Astrocyte (in vitro differentiated cells and primary cell): ENCODE results near the gene LAMA4. TPM values are rescaled to one million over a fixed set of nuclear protein-coding genes. Genes with fewer than 3 reads are reported as not detected.

Experiments used
- DNase-seq: peaks from one replicate; pipeline ENCODE4 v3.0.0-alpha.2; 2010; ENCODE audit warnings: low read depth
- FAIRE-seq: peaks from 2 replicates; lab custom pipeline; 2011; peaks lifted over from hg19 to GRCh38; lab: Jason Lieb, UNC
- H2AFZ ChIP-seq: 2 replicates; pipeline ENCODE4 v1.6.0; 2012; ENCODE audit warnings: low read depth, low read length, inconsistent platforms
- H3K27ac ChIP-seq: 2 replicates; pipeline ENCODE4 v1.5.1; 2011; ENCODE audit warnings: low read depth, low read length, inconsistent platforms
- H3K27me3 ChIP-seq: 2 replicates; pipeline ENCODE4 v1.6.0; 2011; ENCODE audit warnings: low read length, inconsistent platforms; ENCODE audit not compliant: insufficient read depth
- H3K36me3 ChIP-seq: 2 replicates; pipeline ENCODE4 v1.5.1; 2011; ENCODE audit warnings: low read length, inconsistent platforms; ENCODE audit not compliant: insufficient read depth
- H3K4me1 ChIP-seq: 2 replicates; pipeline ENCODE4 v1.5.1; 2011; ENCODE audit warnings: low read length, inconsistent platforms; ENCODE audit not compliant: insufficient read depth
- H3K4me2 ChIP-seq: 2 replicates; pipeline ENCODE4 v1.6.0; 2012; ENCODE audit warnings: low read length, inconsistent platforms
- H3K4me3 ChIP-seq: 2 replicates; pipeline ENCODE4 v1.5.1; 2011; ENCODE audit warnings: low read depth, mild to moderate bottlenecking, low read length, inconsistent platforms; ENCODE audit not compliant: insufficient read depth
- H3K79me2 ChIP-seq: 2 replicates; pipeline ENCODE4 v1.6.0; 2012; ENCODE audit warnings: mild to moderate bottlenecking, low read length, inconsistent platforms; ENCODE audit not compliant: insufficient read depth
- H3K9ac ChIP-seq: 2 replicates; pipeline ENCODE4 v1.6.0; 2012; ENCODE audit warnings: mild to moderate bottlenecking, low read length, inconsistent platforms
- H3K9me3 ChIP-seq: 2 replicates; pipeline ENCODE4 v1.5.1; 2012; ENCODE audit warnings: low read depth, mild to moderate bottlenecking, low read length, inconsistent platforms; ENCODE audit not compliant: insufficient read depth
- H4K20me1 ChIP-seq: 2 replicates; pipeline ENCODE4 v1.6.0; 2012; ENCODE audit warnings: low read length, inconsistent platforms; ENCODE audit not compliant: insufficient read depth
- H3K27ac Mint-ChIP-seq: one replicate; pipeline ENCODE4 v1.8.0; 2021; ENCODE audit warnings: mild to moderate bottlenecking, mixed read lengths; ENCODE audit not compliant: unreplicated experiment
- H3K27me3 Mint-ChIP-seq: one replicate; pipeline ENCODE4 v1.8.0; 2021; ENCODE audit warnings: low read depth, mixed read lengths; ENCODE audit not compliant: unreplicated experiment
- H3K36me3 Mint-ChIP-seq: one replicate; pipeline ENCODE4 v1.8.0; 2021; ENCODE audit warnings: low read depth, mixed read lengths; ENCODE audit not compliant: unreplicated experiment
- H3K4me1 Mint-ChIP-seq: one replicate; pipeline ENCODE4 v1.8.0; 2021; ENCODE audit warnings: low read depth, mixed read lengths; ENCODE audit not compliant: unreplicated experiment
- H3K4me3 Mint-ChIP-seq: one replicate; pipeline ENCODE4 v1.8.0; 2021; ENCODE audit warnings: mild to moderate bottlenecking, moderate library complexity, mixed read lengths; ENCODE audit not compliant: unreplicated experiment
- H3K9me3 Mint-ChIP-seq: one replicate; pipeline ENCODE4 v1.8.0; 2021; ENCODE audit warnings: mild to moderate bottlenecking, mixed read lengths; ENCODE audit not compliant: unreplicated experiment
- EZH2 ChIP-seq: IDR thresholded peaks from 2 replicates; pipeline ENCODE4 v1.6.1; 2012; ENCODE audit warnings: mild to moderate bottlenecking, low read length, inconsistent platforms; ENCODE audit not compliant: insufficient read depth
- total RNA-seq: library from RNA; stranded (reverse); gene quantifications from 2 replicates; pipeline ENCODE4 v1.2.1, GENCODE V29; 2021
- TF ChIP-seq, protein P1 (sequence below): IDR thresholded peaks from 2 replicates; pipeline ENCODE4 v1.5.1; 2011; ENCODE audit warnings: low read depth, mild to moderate bottlenecking, inconsistent platforms, low read length, moderate library complexity; ENCODE audit not compliant: insufficient read depth

Gene LAMA4
- total RNA-seq, 1 donor from 2014 or later, result 2.0 TPM

DNA sequence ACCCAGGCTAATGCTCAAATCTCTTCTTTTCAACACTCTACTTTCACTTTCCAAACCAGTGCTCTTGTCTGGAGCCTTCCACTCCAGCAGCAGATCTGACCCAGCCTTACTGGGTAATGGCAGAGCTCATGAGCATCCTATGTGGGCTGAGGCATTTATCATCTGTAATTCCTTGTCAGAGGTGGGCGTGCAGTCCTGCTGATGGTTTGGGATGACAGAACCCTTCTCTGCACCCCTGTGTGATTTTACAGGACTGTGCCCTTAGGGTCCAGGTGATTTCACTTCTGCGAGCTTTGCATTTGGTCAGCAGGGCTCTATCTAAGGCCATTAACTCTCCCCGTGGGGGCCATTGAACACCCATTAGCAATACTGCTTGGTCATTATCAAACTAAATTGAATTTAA lies 55.4 kb downstream of the LAMA4 start:
- Mint-ChIP-seq H3K27me3 (peaks cover 3% of the 10 kb centered on the region), H3K4me3 (no peak overlapping the region), H3K27ac (no peak overlapping the region), H3K9me3 (no peaks in the 10 kb centered on the region), H3K4me1 (peaks cover 10% of the 10 kb centered on the region), H3K36me3 (no peaks in the 10 kb centered on the region)
- no peaks in the 10 kb centered on the region for H3K9me3 ChIP-seq
- peaks cover 19% of the 10 kb centered on the region for H3K4me1 ChIP-seq
- no peak overlapping the region for H3K4me2 ChIP-seq
- H4K20me1 ChIP-seq, result no peaks in the 10 kb centered on the region
- H3K79me2 ChIP-seq, result no peaks in the 10 kb centered on the region
- H3K27ac ChIP-seq, result no peak overlapping the region
- H3K36me3 ChIP-seq, result no peaks in the 10 kb centered on the region
- no peak for TF ChIP-seq EZH2
- TF ChIP-seq, protein P1, sequence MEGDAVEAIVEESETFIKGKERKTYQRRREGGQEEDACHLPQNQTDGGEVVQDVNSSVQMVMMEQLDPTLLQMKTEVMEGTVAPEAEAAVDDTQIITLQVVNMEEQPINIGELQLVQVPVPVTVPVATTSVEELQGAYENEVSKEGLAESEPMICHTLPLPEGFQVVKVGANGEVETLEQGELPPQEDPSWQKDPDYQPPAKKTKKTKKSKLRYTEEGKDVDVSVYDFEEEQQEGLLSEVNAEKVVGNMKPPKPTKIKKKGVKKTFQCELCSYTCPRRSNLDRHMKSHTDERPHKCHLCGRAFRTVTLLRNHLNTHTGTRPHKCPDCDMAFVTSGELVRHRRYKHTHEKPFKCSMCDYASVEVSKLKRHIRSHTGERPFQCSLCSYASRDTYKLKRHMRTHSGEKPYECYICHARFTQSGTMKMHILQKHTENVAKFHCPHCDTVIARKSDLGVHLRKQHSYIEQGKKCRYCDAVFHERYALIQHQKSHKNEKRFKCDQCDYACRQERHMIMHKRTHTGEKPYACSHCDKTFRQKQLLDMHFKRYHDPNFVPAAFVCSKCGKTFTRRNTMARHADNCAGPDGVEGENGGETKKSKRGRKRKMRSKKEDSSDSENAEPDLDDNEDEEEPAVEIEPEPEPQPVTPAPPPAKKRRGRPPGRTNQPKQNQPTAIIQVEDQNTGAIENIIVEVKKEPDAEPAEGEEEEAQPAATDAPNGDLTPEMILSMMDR, result no peak
- H2AFZ ChIP-seq, result no peak overlapping the region
- no peaks in the 10 kb centered on the region for H3K27me3 ChIP-seq
- FAIRE-seq (no peak), DNase-seq (no peak)
- H3K9ac ChIP-seq, result no peak overlapping the region
- no peak overlapping the region for H3K4me3 ChIP-seq

DNA sequence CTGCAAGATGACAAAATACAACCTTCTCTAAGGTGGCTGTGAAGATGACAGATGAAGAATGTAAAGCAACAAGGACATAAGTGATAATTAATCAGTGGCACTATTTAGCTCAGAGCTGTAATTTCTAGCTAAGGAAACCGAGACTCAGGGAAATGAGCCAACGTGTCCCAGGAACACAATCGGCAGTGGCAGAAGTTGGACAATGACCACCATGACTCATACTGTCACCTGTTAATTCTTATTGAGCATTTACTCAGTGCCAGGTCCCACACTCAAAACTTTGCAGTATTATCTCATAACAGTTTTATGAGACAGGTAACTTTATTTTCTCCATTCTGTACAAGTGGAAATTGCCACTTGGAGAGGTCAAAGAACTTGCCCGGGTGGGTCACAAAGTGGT lies 55.8 kb downstream of the LAMA4 start:
- no peak overlapping the region for H3K27ac ChIP-seq
- no peaks in the 10 kb centered on the region for H3K79me2 ChIP-seq
- Mint-ChIP-seq H3K4me1 (peaks cover 6% of the 10 kb centered on the region), H3K9me3 (no peaks in the 10 kb centered on the region), H3K27ac (no peak overlapping the region), H3K36me3 (no peaks in the 10 kb centered on the region), H3K27me3 (peaks cover 4% of the 10 kb centered on the region), H3K4me3 (no peak overlapping the region)
- H3K9ac ChIP-seq, result no peak overlapping the region
- DNase-seq (no peak), FAIRE-seq (no peak)
- H3K4me3 ChIP-seq, result no peak overlapping the region
- no peaks in the 10 kb centered on the region for H3K27me3 ChIP-seq
- H3K36me3 ChIP-seq, result no peaks in the 10 kb centered on the region
- no peaks in the 10 kb centered on the region for H4K20me1 ChIP-seq
- H3K4me2 ChIP-seq, result no peak overlapping the region
- peaks cover 15% of the 10 kb centered on the region for H3K4me1 ChIP-seq
- no peak overlapping the region for H2AFZ ChIP-seq
- H3K9me3 ChIP-seq, result no peaks in the 10 kb centered on the region
- TF ChIP-seq, protein P1, result no peak
- TF ChIP-seq EZH2, result no peak

DNA sequence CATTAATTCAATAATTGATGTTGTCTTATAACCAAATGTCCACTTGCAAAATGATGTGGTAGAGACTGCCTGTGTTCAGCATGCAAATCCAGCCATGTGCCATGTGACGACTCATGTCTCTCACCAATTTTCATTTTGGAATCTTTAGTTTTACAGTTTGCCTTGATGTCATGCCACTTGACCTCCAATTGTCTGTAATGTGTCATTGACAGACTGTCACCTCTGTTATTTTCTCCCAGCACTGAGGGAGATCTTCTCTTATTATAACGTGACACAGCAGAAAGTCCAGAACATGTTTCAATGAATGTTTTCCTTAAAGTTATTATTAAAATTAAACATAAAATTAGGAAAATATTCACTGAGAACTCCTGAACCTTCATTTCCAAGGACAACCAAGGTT lies 56.7 kb downstream of the LAMA4 start:
- no peak overlapping the region for H3K27ac ChIP-seq
- Mint-ChIP-seq H3K4me3 (no peak overlapping the region), H3K9me3 (no peaks in the 10 kb centered on the region), H3K27ac (no peak overlapping the region), H3K4me1 (no peaks in the 10 kb centered on the region), H3K27me3 (peaks cover 5% of the 10 kb centered on the region), H3K36me3 (no peaks in the 10 kb centered on the region)
- H3K27me3 ChIP-seq, result no peaks in the 10 kb centered on the region
- TF ChIP-seq EZH2, result no peak
- TF ChIP-seq, protein P1, result no peak
- H3K4me2 ChIP-seq, result no peak overlapping the region
- no peaks in the 10 kb centered on the region for H4K20me1 ChIP-seq
- FAIRE-seq (peak; percentile 26), DNase-seq (no peak)
- no peaks in the 10 kb centered on the region for H3K9me3 ChIP-seq
- no peak overlapping the region for H3K4me3 ChIP-seq
- H2AFZ ChIP-seq, result no peak overlapping the region
- peaks cover 5% of the 10 kb centered on the region for H3K4me1 ChIP-seq
- H3K79me2 ChIP-seq, result no peaks in the 10 kb centered on the region
- H3K36me3 ChIP-seq, result no peaks in the 10 kb centered on the region
- no peak overlapping the region for H3K9ac ChIP-seq
